OCI-LY7 (cell line): ENCODE results near the gene PCDHA10. TPM values are rescaled to one million over a fixed set of nuclear protein-coding genes. Genes with fewer than 3 reads are reported as not detected.
"Not testable (repeated sequence)": the region's sequence is repeated elsewhere in the genome, so short reads cannot be mapped to it uniquely, and the experiment has no call there.

Experiments
- BruUV-seq: library from RNA; stranded (reverse); fragments of 400-500 nt; replicated peaks from 2 replicates; lab custom pipeline; 2021; lab: Mats Ljungman, UMichigan
- CTCF ChIA-PET: fragments of 300-600 bp; sonication (Branson Sonifier 250); formaldehyde crosslinking; loops from one replicate; lab custom pipeline; 2022; ENCODE audit warnings: antibody characterized with exemption; ENCODE audit not compliant: unreplicated experiment; lab: Charles Lee
- POLR2A ChIA-PET: fragments of 300-600 bp; sonication (Branson Sonifier 250); formaldehyde crosslinking; loops from one replicate; lab custom pipeline; 2022; ENCODE audit warnings: antibody characterized with exemption; lab: Charles Lee
- DNase-seq: peaks from one replicate; pipeline ENCODE4 v3.0.0-alpha.2; 2015; ENCODE audit warnings: low spot score
- H2AFZ ChIP-seq: fragments of 200-600 bp; sonication (generic), shearing (Covaris generic); 2 replicates; pipeline ENCODE4 v1.6.1; 2014; ENCODE audit warnings: mild to moderate bottlenecking, antibody characterized with exemption, low read length, moderate library complexity
- H3K27ac ChIP-seq: fragments of 200-600 bp; sonication (generic); 2 replicates; pipeline ENCODE4 v1.5.1; 2014; ENCODE audit warnings: mixed run types, low read depth, mild to moderate bottlenecking, moderate library complexity, low read length, inconsistent platforms; ENCODE audit not compliant: poor library complexity, severe bottlenecking
- H3K36me3 ChIP-seq: fragments of 200-600 bp; sonication (generic); 2 replicates; pipeline ENCODE4 v1.6.1; 2014; ENCODE audit warnings: mild to moderate bottlenecking, antibody characterized with exemption, low read length, moderate library complexity, mixed read lengths; ENCODE audit not compliant: insufficient read depth
- H3K4me1 ChIP-seq: fragments of 200-600 bp; sonication (generic); 2 replicates; pipeline ENCODE4 v1.5.1; 2014; ENCODE audit warnings: mild to moderate bottlenecking, low read length; ENCODE audit not compliant: insufficient read depth, poor library complexity, severe bottlenecking
- H3K4me2 ChIP-seq: fragments of 200-600 bp; sonication (generic); 2 replicates; pipeline ENCODE4 v1.6.1; 2014; ENCODE audit warnings: mild to moderate bottlenecking, low read length
- H3K4me3 ChIP-seq: fragments of 200-600 bp; sonication (generic); 2 replicates; pipeline ENCODE4 v1.5.1; 2014; ENCODE audit warnings: mild to moderate bottlenecking, low read depth, low read length; ENCODE audit not compliant: poor library complexity, severe bottlenecking
- H3K79me2 ChIP-seq: fragments of 200-600 bp; sonication (generic); 2 replicates; pipeline ENCODE4 v1.6.1; 2016; ENCODE audit warnings: low read depth, mild to moderate bottlenecking, low read length, moderate library complexity, mixed read lengths; ENCODE audit not compliant: insufficient read depth
- H3K9me2 ChIP-seq: fragments of 200-600 bp; sonication (generic); 2 replicates; pipeline ENCODE4 v1.6.1; 2016; ENCODE audit warnings: mild to moderate bottlenecking, low read length, mixed read lengths; ENCODE audit not compliant: insufficient read depth
- H3K9me3 ChIP-seq: fragments of 200-600 bp; sonication (generic); 2 replicates; pipeline ENCODE4 v1.6.1; 2014; ENCODE audit warnings: mild to moderate bottlenecking, mixed run types, low read length, mixed read lengths
- H4K20me1 ChIP-seq: fragments of 200-600 bp; sonication (generic); 2 replicates; pipeline ENCODE4 v1.6.1; 2014; ENCODE audit warnings: mild to moderate bottlenecking, antibody characterized with exemption, low read length, moderate library complexity, mixed read lengths; ENCODE audit not compliant: insufficient read depth
- EZH2phosphoT487 ChIP-seq: fragments of 200-600 bp; sonication (generic); IDR thresholded peaks from 2 replicates; pipeline ENCODE4 v1.6.1; 2018; ENCODE audit warnings: low read depth, borderline replicate concordance, mild to moderate bottlenecking, mixed run types, antibody characterized with exemption, low read length, moderate library complexity, mixed read lengths
- intact Hi-C: fragments of 100-400 bp; cut with micrococcal nuclease; formaldehyde crosslinking; loops from one replicate; pipeline ENCODE4 v1.10.0; 2022; ENCODE audit not compliant: unreplicated experiment
- total RNA-seq, 2 experiments: library from RNA; depleted of rRNA in 1 of 2; stranded (reverse); fragments of >200 nt in 1 of 2; shearing (Covaris generic) in 1 of 2; gene quantifications; 2 replicates each; pipeline ENCODE4 v1.2.3, GENCODE V29; 2014 to 2022
- TF ChIP-seq, protein P1 (sequence below): fragments of 200-600 bp; sonication (generic); conservative IDR thresholded peaks from 2 replicates; pipeline ENCODE4 v1.5.1; 2014; ENCODE audit warnings: mild to moderate bottlenecking, antibody characterized with exemption, low read length, moderate library complexity, mixed read lengths

The PCDHA10 gene
- total RNA-seq, 2 experiments from 2014 or later: not detected

DNA sequence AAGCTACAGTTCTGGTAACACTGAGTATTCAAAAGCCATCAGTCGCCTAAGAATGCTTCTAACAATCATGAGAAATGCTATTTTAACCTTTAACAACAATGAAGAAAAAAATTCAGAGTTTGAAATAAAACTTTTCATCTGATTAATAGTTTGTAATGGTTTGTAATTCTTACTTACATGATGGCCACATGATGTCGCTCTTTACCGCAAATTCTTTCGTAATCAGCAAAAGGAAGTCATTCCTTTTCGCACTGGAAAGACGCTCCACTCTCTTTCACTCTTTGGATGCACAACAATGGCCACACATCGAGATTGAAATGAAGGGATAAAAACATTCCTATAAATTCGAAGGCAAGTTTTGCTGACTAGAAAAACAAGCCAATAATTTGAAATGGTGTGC lies 21.7 kb upstream of the PCDHA10 start, which contains the start of gene PCDHA7:
Gene PCDHA7, plus strand, starts transcription at position 277 of the 400 bp plus-strand sequence. Its CDS starts 115 bp downstream, at position 392.
- TF ChIP-seq, protein P1, sequence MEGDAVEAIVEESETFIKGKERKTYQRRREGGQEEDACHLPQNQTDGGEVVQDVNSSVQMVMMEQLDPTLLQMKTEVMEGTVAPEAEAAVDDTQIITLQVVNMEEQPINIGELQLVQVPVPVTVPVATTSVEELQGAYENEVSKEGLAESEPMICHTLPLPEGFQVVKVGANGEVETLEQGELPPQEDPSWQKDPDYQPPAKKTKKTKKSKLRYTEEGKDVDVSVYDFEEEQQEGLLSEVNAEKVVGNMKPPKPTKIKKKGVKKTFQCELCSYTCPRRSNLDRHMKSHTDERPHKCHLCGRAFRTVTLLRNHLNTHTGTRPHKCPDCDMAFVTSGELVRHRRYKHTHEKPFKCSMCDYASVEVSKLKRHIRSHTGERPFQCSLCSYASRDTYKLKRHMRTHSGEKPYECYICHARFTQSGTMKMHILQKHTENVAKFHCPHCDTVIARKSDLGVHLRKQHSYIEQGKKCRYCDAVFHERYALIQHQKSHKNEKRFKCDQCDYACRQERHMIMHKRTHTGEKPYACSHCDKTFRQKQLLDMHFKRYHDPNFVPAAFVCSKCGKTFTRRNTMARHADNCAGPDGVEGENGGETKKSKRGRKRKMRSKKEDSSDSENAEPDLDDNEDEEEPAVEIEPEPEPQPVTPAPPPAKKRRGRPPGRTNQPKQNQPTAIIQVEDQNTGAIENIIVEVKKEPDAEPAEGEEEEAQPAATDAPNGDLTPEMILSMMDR: peak; percentile 62
- no peak for TF ChIP-seq EZH2phosphoT487
- no peaks in the 10 kb centered on the region for H3K4me1 ChIP-seq
- no peak within 1 kb of the TSS for H3K4me3 ChIP-seq
- no peaks in the 10 kb centered on the region for H3K9me3 ChIP-seq
- no peaks in the 10 kb centered on the region for H3K79me2 ChIP-seq
- no peaks in the 10 kb centered on the region for H4K20me1 ChIP-seq
- no peaks in the 10 kb centered on the region for H3K36me3 ChIP-seq
- H3K27ac ChIP-seq: no peak within 1 kb of the TSS
- DNase-seq: no peak
- no peaks in the 10 kb centered on the region for H3K9me2 ChIP-seq
- BruUV-seq: no TSS peak
- ChIA-PET POLR2A (no interaction called here), CTCF (no interaction called here)
- intact Hi-C loops: no loop called here
- H3K4me2 ChIP-seq: no peak within 1 kb of the TSS
- no peak within 1 kb of the TSS for H2AFZ ChIP-seq

DNA sequence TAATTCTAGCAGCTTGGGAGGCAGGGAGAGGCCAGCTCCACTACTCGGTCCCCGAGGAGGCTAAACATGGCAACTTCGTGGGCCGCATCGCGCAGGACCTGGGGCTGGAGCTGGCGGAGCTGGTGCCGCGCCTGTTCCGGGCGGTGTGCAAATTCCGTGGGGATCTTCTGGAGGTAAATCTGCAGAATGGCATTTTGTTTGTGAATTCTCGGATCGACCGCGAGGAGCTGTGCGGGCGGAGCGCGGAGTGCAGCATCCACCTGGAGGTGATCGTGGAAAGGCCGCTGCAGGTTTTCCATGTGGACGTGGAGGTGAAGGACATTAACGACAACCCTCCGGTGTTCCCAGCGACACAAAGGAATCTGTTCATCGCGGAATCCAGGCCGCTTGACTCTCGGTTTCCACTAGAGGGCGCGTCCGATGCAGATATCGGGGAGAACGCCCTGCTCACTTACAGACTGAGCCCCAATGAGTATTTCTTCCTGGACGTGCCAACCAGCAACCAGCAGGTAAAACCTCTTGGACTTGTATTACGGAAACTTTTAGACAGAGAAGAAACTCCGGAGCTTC lies 21.2 kb upstream of the PCDHA10 start:
- H3K9me2 ChIP-seq, BruUV-seq, H3K27ac ChIP-seq, H4K20me1 ChIP-seq, H3K9me3 ChIP-seq, POLR2A ChIA-PET, H3K4me3 ChIP-seq, H3K4me1 ChIP-seq, H3K79me2 ChIP-seq, intact Hi-C loops, H3K36me3 ChIP-seq, CTCF ChIA-PET, DNase-seq, H2AFZ ChIP-seq, H3K4me2 ChIP-seq: not testable (repeated sequence)

DNA sequence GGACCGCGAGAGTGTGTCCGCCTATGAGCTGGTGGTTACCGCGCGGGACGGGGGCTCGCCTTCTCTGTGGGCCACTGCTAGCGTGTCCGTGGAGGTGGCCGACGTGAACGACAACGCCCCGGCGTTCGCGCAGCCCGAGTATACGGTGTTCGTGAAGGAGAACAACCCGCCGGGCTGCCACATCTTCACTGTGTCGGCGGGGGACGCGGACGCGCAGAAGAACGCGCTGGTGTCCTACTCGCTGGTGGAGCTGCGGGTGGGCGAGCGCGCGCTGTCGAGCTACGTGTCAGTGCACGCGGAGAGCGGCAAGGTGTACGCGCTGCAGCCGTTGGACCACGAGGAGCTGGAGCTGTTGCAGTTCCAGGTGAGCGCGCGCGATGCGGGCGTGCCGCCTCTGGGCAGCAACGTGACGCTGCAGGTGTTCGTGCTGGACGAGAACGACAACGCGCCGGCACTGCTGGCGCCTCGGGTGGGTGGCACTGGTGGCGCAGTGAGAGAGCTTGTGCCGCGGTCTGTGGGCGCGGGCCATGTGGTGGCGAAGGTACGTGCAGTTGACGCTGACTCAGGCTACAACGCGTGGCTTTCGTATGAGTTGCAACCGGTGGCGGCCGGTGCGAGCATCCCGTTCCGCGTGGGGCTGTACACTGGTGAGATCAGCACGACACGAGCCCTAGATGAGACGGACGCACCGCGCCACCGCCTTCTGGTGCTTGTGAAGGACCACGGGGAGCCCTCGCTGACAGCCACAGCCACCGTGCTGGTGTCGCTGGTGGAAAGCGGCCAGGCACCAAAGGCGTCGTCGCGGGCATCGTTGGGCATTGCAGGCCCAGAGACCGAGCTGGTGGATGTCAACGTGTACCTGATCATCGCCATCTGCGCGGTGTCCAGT lies 19.8 kb upstream of the PCDHA10 start:
- CTCF ChIA-PET: no interaction called here

More for the DNA sequence above, 19.8 kb upstream of the PCDHA10 start:
- Histone ChIP-seq H3K9me2 (no peaks in the 10 kb centered on the region), H3K4me3 (no peak overlapping the region), H3K4me1 (no peaks in the 10 kb centered on the region), H3K36me3 (no peaks in the 10 kb centered on the region), H3K4me2 (no peak overlapping the region), H3K27ac (no peak overlapping the region), H2AFZ (no peak overlapping the region), H3K9me3 (no peaks in the 10 kb centered on the region), H3K79me2 (no peaks in the 10 kb centered on the region), H4K20me1 (no peaks in the 10 kb centered on the region)
- intact Hi-C loops: no loop called here
- no peak for TF ChIP-seq EZH2phosphoT487
- TF ChIP-seq, protein P1: no peak
- no peak for DNase-seq
- BruUV-seq: no TSS peak
- POLR2A ChIA-PET: no interaction called here
